Measurements from ENCODE around the gene PIP4K2C.
"Not testable (repeated sequence)": the region's sequence is repeated elsewhere in the genome, so short reads cannot be mapped to it uniquely, and the experiment has no call there.

The PIP4K2C gene

DNA sequence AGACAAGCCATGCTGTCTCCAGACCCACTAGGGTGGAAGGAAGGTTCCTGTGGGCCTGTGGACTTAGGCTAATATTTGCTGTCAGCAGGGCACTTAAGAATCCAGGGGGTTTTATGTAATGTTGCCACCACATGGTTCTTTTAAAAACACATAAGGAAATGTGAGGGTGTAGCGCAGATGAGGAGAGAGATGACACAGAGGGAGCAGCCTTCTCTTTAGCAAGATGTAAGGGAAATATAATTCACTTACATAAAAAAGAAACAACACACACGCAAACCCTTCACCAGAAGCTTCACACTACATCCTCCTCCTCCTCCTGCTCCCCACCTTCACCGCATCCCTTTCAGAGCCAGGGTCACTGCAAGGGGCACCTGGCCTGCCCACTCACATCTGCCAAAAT lies 4.9 kb upstream of the PIP4K2C start:
- DNase-seq: no peak

- DNase-seq: no peak
Observed at GRCh38 chr12:57586832-57587429, 4.1 kb upstream of the PIP4K2C start.

GRCh38 chr12:57588951-57589610 lies 1.9 kb upstream of the PIP4K2C start:
- DNase-seq: not testable (repeated sequence)

GRCh38 chr12:57590479-57590863 lies 521 bp upstream of the PIP4K2C start:
- DNase-seq: no peak

GRCh38 chr12:57591782-57592325 lies 862 bp downstream of the PIP4K2C start:
- DNase-seq: no peak

GRCh38 chr12:57592551-57593165 lies 1.7 kb downstream of the PIP4K2C start:
- DNase-seq: no peak

DNA sequence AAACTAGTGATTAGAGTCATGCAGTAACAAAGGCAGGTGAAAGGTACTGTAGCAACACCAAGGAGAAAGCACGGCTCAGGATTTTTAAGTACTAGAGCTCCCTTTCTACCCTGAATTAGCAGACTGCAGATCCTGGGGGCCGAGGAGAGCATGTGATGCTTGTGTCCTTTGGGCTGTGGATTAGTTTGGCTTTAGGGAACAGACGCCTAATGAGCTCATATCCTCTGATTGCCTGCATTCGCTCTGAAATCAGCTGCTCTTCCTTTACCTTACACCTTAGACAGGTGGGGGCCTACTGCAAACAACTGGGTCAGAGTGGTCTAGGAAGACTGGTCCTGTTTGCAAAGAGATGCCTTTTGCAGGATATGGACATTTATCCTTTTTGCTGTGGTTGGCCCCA lies 2.2 kb downstream of the PIP4K2C start:
- DNase-seq: no peak

- no peak for DNase-seq
Observed at GRCh38 chr12:57600395-57600794, 9.4 kb downstream of the PIP4K2C start.

DNA sequence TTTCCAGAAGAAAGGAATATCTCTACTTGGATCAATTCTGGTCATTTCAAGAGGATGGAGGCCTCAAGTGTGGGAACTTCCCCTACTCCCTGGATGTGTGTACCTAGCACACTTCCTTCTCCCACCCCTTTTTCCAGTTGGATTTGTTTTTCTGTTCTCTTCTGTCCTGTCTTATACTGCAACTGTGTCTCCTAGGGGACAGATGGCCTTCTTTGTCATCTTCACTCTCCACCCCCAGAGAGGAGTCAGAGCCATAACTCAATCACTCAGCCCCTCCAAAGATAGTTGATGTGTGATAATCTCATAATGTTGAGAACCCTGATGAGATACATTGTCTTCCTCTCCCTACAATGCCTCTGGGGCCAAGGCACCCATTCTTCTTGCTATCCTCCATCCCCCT lies 11.6 kb downstream of the PIP4K2C start:
- DNase-seq: no peak

- DNase-seq: no peak
Observed at GRCh38 chr12:57603324-57603723, 12.3 kb downstream of the PIP4K2C start.

GRCh38 chr12:57603815-57604453 lies 12.9 kb downstream of the PIP4K2C start:
- no peak for DNase-seq

- peak; percentile 38 for DNase-seq
Observed at GRCh38 chr12:57604454-57604991, 13.5 kb downstream of the PIP4K2C start, which contains the start of gene DTX3. Gene DTX3, plus strand, starts transcription at chr12:57604824. Its CDS starts 1,694 bp downstream, at chr12:57606518.

GRCh38 chr12:57604992-57605810 lies 14.2 kb downstream of the PIP4K2C start:
- DNase-seq: no peak

GRCh38 chr12:57605811-57606311 lies 14.9 kb downstream of the PIP4K2C start:
- no peak for DNase-seq

GRCh38 chr12:57606399-57606798 lies 15.4 kb downstream of the PIP4K2C start:
- DNase-seq: no peak

GRCh38 chr12:57606821-57607220 lies 15.8 kb downstream of the PIP4K2C start:
- no peak for DNase-seq

DNA sequence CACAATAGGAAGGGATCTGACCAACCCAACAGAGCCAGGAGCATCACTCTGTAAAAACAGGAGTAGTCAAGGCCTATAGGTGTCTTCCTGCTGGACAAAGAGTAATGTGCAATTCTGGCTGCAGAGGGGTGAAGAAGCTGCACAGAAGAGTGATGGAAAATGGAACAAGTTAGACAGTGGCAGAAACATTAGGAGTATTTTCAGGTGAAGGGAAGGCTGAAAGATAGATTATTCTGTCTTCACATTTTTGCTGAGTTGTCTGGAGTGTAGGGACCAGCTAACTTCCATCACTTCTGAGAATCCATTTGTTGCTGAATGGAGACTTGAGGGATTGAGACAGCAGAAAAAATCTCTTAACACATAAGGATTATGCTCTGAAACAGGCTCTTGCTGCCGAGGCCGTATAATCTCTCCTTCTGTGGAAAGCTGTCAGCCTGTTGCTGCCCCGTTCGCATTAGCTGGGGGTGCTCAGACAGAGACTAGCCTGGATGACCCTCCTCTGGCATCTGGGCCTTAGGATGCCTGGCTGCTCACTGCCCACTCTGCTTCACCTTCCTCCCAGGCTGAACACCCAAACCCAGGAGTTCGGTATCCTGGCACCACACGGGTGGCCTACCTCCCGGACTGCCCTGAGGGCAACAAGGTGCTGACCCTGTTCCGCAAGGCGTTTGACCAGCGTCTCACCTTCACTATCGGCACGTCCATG lies 17.1 kb downstream of the PIP4K2C start:
- DNase-seq: no peak

- no peak for DNase-seq
Observed at GRCh38 chr12:57609101-57609780, 18.2 kb downstream of the PIP4K2C start.

DNA sequence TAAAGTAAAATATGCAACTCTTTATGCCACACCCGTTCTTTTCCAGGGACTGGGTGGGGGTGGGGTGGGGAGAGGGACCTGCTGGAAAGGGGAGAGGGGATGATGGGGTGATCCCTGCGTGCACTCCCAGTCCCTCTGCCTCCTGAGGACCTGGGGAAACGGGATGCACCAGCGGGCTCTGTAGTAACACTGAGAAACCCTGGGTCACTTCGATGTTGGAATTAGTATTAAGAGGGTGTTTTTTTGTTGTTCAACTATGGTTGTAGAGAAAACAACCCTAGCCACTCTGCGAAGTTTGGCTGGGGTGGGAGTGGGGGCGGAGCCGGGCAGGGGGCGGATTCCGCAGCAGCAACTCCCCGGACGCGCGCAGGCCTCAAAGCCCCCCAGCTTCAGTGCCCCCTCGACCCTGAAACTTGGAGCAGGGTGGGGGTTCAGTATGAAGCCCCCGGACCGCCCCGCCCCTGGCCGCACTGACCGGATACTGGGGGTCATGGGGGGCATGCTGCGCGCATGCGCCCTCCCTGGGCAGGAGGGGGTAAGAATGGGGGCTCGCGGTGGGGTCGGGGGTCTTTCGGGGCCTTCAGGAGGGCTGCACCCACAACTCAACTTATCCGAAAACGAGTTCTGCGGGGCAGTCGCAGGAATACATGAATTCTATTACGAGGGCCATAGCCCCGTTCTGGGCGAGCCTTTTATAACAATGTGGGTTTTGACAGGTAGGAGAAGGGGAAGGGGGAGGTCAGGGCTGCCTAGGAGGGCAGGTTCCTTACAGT lies 19.0 kb downstream of the PIP4K2C start:
- no peak for DNase-seq

DNA sequence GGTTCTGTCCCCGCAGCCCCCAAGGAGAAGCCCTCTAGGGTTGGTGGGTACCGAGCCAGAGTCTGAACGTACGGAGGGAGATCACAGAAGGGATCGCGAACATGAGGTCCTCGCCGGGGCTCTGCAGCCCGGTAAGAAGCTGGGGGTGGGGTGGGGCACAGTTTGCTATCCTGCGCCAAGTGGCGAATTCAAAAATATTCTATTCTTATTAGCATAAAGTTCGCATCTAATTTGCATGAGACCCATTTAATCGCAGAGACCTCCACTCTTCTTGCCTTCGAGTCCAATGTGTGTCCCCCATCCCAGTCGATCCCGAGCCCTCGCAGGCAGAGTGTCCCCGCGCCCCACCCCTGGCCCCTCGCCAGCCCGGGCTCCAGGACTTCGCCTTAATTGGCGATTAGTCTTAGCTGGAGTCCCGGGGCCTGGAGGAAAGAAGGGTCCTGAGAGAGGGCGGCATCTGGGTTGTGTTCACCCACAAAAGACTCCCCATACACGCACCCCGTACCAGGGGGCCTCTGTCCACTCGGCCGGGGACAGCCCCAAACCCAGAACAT lies 19.6 kb downstream of the PIP4K2C start:
- no peak for DNase-seq

All from CD4-positive, alpha-beta T cell treated with Interleukin-15 for 1 hour (primary cell).